MG63 (cell line): ENCODE measurements around the gene PEPD. TPM values are rescaled to one million over a fixed set of nuclear protein-coding genes. Genes with fewer than 3 reads are reported as not detected.

Experiments
- DNase-seq: peaks from one replicate; pipeline ENCODE4 v3.0.0-alpha.2; 2020
- H3K27me3 ChIP-seq: fragments of 250-450 bp; sonication (Bioruptor Pico); 2 replicates; pipeline ENCODE4 v1.5.1; 2020; ENCODE audit warnings: mild to moderate bottlenecking, moderate library complexity
- H3K36me3 ChIP-seq: fragments of 250-450 bp; sonication (Bioruptor Pico); 2 replicates; pipeline ENCODE4 v1.5.1; 2020; ENCODE audit warnings: mild to moderate bottlenecking, moderate library complexity
- H3K4me3 ChIP-seq: fragments of 250-450 bp; sonication (Bioruptor Pico); 2 replicates; pipeline ENCODE4 v1.5.1; 2020; ENCODE audit warnings: mild to moderate bottlenecking, moderate library complexity
- H3K9me3 ChIP-seq: fragments of 250-450 bp; sonication (Bioruptor Pico); 2 replicates; pipeline ENCODE4 v1.5.1; 2020; ENCODE audit warnings: mild to moderate bottlenecking, moderate library complexity
- total RNA-seq: library from RNA; depleted of rRNA; stranded (reverse); fragments of >200 nt; shearing (Covaris generic); gene quantifications from 2 replicates; pipeline ENCODE4 v1.2.3, GENCODE V29; 2014; ENCODE audit warnings: low replicate concordance

The PEPD gene
- total RNA-seq, 1 experiment from 2014 or later: 79.3 TPM

GRCh38 chr19:33407716-33408115 lies 113.9 kb downstream of the PEPD start:
- Histone ChIP-seq H3K4me3 (no peak overlapping the region), H3K36me3 (no peaks in the 10 kb centered on the region), H3K9me3 (no peaks in the 10 kb centered on the region), H3K27me3 (no peaks in the 10 kb centered on the region)
- no peak for DNase-seq

DNA sequence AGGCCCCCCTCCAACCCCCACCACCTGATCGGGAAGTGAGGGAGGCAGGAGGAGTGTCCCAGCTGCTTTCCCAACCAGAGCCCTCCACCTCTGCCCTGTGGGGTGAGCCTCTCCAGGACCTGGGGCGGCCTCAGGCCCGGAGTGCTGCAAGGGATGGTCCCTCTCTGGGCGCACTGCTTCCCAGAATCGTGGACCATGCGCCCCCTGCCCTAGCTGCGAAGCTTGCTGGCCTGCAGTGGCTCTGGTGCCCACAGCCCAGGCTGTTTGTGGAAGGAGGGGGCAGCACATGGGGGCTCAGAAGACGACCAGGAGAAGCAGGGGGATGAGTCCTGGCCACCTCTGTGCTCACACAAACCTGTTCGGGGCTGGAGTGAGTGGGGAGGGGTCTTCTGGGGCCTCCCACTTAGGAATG lies 114.4 kb downstream of the PEPD start:
- no peak for DNase-seq
- no peaks in the 10 kb centered on the region for H3K36me3 ChIP-seq
- no peaks in the 10 kb centered on the region for H3K27me3 ChIP-seq
- no peak overlapping the region for H3K4me3 ChIP-seq
- no peaks in the 10 kb centered on the region for H3K9me3 ChIP-seq

DNA sequence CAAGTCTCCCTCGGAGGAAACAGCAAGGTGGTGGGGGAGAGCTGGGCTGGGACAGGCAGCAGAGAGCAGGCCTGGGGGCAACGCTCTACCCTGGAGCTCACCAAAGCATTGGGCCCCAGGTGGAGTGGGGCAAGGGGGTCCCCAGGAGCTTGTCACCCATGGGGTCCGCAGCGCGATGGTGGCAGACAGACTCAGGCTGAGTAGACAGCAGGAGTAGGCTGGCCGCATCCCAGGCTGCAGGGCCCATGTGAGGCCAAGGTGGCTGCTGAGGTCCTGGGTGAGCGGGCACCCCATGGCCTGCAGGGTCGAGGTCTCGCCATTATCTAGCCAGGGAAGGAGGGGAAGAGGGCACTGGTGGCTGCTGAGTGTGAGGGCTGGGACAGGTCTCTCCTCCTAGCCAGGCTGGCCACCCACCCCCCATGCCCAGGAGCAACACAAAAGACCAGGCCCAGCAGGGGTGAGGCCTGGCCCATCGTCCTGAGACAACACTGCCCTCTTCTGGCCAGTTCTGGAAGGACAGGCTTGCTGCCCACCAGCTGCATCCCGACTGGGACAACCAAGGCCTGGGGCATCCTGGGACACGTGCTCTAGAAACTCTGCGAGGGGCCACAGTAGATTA lies 115.0 kb downstream of the PEPD start:
- no peak overlapping the region for H3K4me3 ChIP-seq
- H3K36me3 ChIP-seq: no peaks in the 10 kb centered on the region
- DNase-seq: peak; percentile 56
- no peaks in the 10 kb centered on the region for H3K9me3 ChIP-seq
- no peaks in the 10 kb centered on the region for H3K27me3 ChIP-seq

DNA sequence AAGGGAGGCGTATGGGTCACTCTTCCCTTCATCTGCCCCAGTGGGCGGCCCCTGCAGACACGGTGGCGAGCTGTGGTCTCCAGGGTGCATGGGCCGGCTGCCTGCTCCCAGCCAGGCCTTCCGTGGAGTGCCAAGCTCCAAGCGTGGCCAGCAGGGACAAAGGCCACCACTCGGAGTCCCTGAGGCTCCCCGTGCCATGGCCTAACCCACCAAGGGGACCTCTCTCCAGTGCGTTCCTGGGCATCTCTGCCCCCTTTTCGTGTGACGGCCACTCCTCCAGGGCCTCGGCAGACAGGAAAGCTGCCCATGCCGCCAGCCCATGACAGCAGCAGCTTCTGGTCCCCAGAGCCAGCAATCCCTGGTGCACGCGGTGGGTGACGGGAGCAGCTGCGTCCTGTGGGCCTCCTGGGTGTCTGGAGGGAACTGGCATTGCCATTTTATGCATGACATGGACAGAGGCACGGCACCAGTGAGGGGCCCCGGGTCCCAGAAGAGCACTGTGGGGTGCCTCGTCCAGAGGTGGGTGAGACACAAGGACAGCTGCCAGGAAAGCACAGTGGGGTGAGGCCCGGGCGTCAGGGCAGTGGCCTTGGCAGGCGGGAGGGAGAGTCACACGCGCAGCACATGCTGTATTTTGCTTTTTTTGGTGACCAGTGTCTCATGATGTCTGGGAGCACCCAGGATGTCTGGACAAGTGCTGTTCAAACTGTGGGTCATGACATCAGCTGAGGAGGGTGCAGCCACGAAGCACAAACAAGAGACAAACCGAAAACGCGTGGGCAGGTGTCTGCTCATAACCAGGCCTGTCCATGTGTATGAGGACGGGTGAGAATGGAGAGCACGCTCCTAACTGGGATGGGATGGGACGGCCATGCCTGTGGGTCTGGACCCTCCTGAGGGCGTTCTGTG lies 115.8 kb downstream of the PEPD start:
- H3K36me3 ChIP-seq: no peaks in the 10 kb centered on the region
- no peaks in the 10 kb centered on the region for H3K9me3 ChIP-seq
- no peak overlapping the region for H3K4me3 ChIP-seq
- no peaks in the 10 kb centered on the region for H3K27me3 ChIP-seq
- no peak for DNase-seq

DNA sequence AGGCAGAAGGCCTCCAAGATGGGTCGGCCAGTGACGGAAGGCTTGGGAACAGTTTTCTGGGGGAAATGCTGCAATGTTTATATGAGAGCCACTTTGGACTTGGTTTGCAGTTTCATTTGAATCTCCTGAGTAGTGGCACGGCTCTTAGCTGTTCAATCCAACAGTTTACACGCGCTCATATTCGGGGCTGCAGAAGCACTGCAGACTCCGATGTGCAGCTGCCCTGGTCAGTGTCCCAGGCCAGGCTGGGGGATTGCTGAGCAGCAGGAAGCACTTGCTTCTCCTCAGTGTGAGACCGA lies 116.4 kb downstream of the PEPD start:
- no peak for DNase-seq
- H3K36me3 ChIP-seq: no peaks in the 10 kb centered on the region
- no peak overlapping the region for H3K4me3 ChIP-seq
- H3K9me3 ChIP-seq: no peaks in the 10 kb centered on the region
- no peaks in the 10 kb centered on the region for H3K27me3 ChIP-seq

DNA sequence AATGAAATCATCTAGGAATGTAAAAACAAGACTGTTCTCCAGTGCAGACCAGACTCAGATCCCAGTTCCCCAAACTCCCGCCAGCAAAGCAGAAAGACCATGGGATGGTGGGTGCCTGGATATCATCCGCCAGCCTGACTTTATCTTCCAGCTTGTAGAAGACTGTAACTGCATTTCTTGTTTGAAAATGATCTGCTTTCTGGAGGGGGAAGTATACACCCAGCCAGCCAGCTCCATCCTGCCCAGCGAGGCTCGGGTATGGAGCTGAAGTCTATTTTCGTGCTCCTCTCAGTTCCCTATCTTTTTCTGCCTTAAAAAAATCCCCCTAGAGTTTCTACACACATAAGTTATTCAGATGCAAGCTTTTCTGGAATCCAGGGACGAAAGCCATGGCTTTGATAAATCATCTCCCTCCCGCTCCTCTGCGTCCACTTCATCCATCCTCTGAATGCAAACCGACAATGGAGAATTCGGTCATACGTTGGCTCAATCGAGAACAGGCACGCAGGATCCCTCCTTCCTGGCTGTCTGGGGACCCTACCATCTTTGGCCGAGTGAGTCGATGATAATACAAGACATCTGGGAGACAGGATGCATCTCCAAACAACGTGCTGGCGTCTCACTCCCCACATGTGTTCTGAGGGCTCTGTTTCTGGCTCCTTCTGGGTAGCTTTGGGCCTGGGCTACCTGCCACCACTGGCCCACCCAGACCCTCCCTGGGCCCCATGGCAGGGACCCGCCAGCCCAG lies 116.9 kb downstream of the PEPD start:
- no peak overlapping the region for H3K4me3 ChIP-seq
- H3K9me3 ChIP-seq: no peaks in the 10 kb centered on the region
- H3K27me3 ChIP-seq: no peaks in the 10 kb centered on the region
- DNase-seq: no peak
- no peaks in the 10 kb centered on the region for H3K36me3 ChIP-seq

DNA sequence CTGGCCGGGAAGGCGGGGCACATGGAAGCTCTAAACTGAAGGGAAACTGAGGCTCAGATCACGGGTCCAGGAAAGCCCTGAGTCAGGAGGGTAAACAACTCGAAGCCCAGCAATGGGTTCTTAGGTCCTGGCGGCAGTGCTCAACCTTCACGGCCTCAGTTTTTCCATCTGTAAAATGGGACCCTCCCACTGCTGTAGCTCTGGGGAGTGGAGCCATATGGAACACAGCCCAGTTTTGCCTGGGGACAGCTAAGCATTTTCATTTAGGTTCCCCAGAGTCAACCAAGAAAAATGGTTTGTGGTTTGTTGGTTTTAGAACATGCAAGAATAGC lies 117.7 kb downstream of the PEPD start:
- no peak overlapping the region for H3K4me3 ChIP-seq
- no peak for DNase-seq
- no peaks in the 10 kb centered on the region for H3K9me3 ChIP-seq
- H3K27me3 ChIP-seq: no peaks in the 10 kb centered on the region
- no peaks in the 10 kb centered on the region for H3K36me3 ChIP-seq

- no peak for DNase-seq
- H3K27me3 ChIP-seq: no peaks in the 10 kb centered on the region
These were observed 118.2 kb downstream of the PEPD start for GRCh38 chr19:33403221-33403972.

GRCh38 chr19:33402421-33403220 lies 119.0 kb downstream of the PEPD start:
- no peaks in the 10 kb centered on the region for H3K27me3 ChIP-seq
- DNase-seq: no peak
- H3K36me3 ChIP-seq: no peaks in the 10 kb centered on the region
- no peaks in the 10 kb centered on the region for H3K9me3 ChIP-seq
- no peak overlapping the region for H3K4me3 ChIP-seq

More at GRCh38 chr19:33403221-33403972, 118.2 kb downstream of the PEPD start:
- no peaks in the 10 kb centered on the region for H3K9me3 ChIP-seq
- H3K4me3 ChIP-seq: no peak overlapping the region
- no peaks in the 10 kb centered on the region for H3K36me3 ChIP-seq

- no peak overlapping the region for H3K4me3 ChIP-seq
- H3K36me3 ChIP-seq: no peaks in the 10 kb centered on the region
- no peak for DNase-seq
- no peaks in the 10 kb centered on the region for H3K27me3 ChIP-seq
- H3K9me3 ChIP-seq: no peaks in the 10 kb centered on the region
These were observed 119.7 kb downstream of the PEPD start for GRCh38 chr19:33401683-33402420.

DNA sequence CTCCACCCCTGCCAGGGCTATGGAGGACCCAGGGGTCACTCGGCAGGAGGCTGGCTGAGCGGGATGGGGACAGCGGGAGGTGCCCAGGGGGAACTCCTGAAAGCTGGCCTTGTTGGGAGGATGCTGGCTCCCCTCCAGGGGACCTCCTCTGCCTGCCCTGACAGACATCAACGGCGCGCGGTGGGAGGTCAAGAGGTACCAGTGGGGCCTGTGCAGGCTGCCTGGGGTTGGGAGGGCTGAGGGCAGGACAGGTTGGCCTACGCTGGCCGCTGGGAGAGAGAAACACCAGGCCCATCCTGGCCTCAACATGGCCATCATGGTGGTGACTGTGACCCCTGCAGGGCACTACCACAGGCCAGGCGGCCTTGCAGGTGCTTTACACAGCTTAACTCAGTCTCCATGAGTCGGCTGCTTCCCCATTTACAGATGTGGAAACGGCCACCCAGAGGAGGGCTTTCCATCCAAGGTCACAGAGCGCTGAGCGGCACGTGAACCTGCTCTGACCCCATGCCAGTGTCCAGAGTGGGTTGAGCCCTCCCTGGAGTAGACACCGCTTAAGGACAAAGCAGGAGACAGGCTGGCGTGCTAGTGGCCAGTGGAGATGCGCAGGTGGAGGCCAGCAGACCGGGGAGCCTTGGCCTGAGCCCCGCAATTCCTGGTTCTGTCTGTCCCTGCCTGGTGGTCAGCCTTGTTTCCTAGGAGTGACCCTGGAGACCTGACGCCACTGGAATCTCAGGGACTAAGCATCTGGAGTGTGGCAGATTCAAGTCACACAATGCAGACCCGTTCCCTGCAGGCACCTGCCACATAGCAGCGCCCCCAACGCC lies 120.5 kb downstream of the PEPD start:
- no peak for DNase-seq
- Histone ChIP-seq H3K4me3 (no peak overlapping the region), H3K36me3 (no peaks in the 10 kb centered on the region), H3K27me3 (no peaks in the 10 kb centered on the region), H3K9me3 (no peaks in the 10 kb centered on the region)

DNA sequence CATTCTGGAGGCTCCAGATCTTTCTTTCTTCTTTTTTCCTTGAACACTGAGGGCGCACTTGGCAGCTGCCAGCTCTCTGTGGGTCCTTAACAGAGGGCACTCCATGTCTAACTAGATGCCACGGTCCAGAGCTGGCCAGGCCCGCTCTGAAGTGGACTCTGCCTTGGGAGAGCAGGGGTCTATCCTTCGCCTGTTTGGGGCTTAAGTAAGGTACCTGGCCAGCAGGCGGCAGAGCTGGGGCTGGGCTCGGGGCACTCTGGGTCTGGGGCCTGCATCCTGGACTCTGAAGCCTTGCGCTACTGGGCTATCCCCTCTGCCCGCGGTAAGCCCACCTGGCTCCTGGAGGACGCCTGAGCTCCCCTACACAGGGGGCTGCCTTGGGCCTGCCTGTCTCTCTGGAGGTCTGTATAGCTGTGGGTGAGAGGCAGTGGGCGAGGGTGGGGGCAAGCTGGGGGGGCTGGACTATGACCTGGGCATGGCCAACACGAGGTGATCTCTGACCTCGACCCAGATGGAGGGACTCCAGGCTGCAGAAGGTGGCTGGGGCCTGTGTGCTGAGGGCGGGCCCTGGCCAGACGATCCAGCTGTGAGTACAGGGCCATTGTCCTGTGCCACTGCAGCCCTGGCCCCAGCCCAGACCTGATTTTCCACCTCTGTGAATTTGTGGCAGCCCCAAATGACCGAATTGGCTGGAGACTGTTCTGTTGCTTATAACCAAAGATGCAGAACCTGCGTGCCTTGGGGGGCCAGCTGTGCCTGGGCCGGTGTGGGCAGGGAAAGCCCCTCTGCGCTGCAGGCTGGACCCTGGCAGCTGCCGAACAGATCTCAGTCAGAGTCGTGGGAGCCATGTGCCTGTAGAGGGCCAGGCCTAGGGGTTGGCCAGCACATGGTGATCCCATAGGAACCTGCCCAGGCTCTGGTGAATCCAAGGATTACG lies 121.6 kb downstream of the PEPD start:
- no peak for DNase-seq

DNA sequence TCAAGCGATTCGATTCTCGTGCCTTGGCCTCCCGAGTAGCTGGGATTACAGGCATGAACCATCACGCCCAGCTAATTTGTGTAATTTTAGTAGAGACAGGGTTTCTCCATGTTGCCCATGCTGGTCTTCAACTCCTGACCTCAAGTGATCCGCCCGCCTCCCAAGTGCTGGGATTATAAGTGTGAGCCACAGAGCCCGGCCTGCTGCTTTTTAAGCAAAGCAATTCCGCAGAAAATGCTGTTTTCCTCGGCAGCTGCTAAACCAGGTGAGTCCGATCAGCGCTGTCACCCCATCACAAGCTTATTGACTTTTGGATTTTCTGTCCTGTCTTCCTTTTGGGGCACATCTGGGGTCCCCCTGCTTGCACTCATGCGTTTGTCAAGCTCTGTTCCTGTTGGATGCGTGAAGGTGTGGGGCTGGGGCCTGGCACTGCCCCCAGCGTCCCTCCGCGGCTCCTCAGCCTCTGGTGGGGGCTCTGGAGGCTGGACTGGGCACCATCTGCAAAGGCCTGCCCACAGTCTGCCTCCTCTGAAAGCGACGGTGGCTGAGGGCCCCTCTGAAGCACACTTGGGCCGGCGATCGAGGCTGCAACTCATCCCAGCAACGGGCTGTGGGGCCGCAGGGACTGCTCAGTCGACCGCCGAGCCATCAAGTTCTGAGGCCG lies 122.4 kb downstream of the PEPD start:
- Histone ChIP-seq H3K27me3 (no peaks in the 10 kb centered on the region), H3K9me3 (no peaks in the 10 kb centered on the region), H3K36me3 (no peaks in the 10 kb centered on the region), H3K4me3 (no peak overlapping the region)
- no peak for DNase-seq

More for the DNA sequence above, 121.6 kb downstream of the PEPD start:
- Histone ChIP-seq H3K4me3 (no peak overlapping the region), H3K27me3 (no peaks in the 10 kb centered on the region), H3K36me3 (no peaks in the 10 kb centered on the region), H3K9me3 (no peaks in the 10 kb centered on the region)
